ENCODE results near the gene AVPR1B. TPM values are rescaled to one million over a fixed set of nuclear protein-coding genes. Genes with fewer than 3 reads are reported as not detected.

Gene AVPR1B
- total and polyA plus RNA-seq, 4 donors: not detected

- no peak overlapping the region for H3K27ac ChIP-seq (ENCODE audit: low read depth in 1 of 2, low read length in 1 of 2)
- no peaks in the 10 kb centered on the region for H3K36me3 ChIP-seq (ENCODE audit: control insufficient read depth in 4 of 4, insufficient read depth in 4 of 4, low read length in 4 of 4)
- TF ChIP-seq CTCF (IDR thresholded peaks at IDR 0.05; ENCODE audit: control extremely low read depth, extremely low read depth): no peak
- no peaks in the 10 kb centered on the region for H3K27me3 ChIP-seq (ENCODE audit: control insufficient read depth in 3 of 3, insufficient read depth in 3 of 3, low read length in 2 of 3)
- DNase-seq (no peak), ATAC-seq (ENCODE audit: insufficient read depth, low FRiP score) (no peak)
- no peaks in the 10 kb centered on the region for H3K4me1 ChIP-seq (ENCODE audit: control insufficient read depth in 5 of 5, insufficient read depth in 5 of 5, low read length in 5 of 5)
- 41 to 48% methylated on average over 4 of the region's 4 CpGs for WGBS, 2 donors
- no peak overlapping the region for H3K9ac ChIP-seq (ENCODE audit: insufficient read depth in 1 of 2, low read length in 2 of 2)
- H3K9me3 ChIP-seq (ENCODE audit: control insufficient read depth in 4 of 4, insufficient read depth in 3 of 4, low read length in 3 of 4): no peaks in the 10 kb centered on the region
- H3K4me3 ChIP-seq: no peak overlapping the region
Observed at GRCh38 chr1:206128196-206128595, 11.0 kb upstream of the AVPR1B start.

GRCh38 chr1:206127336-206127735, 10.1 kb upstream of the AVPR1B start:
- Histone ChIP-seq H3K4me1 (ENCODE audit: control insufficient read depth in 5 of 5, insufficient read depth in 5 of 5, low read length in 5 of 5) (no peaks in the 10 kb centered on the region), H3K9ac (ENCODE audit: insufficient read depth in 1 of 2, low read length in 2 of 2) (no peak overlapping the region), H3K36me3 (ENCODE audit: control insufficient read depth in 4 of 4, insufficient read depth in 4 of 4, low read length in 4 of 4) (no peaks in the 10 kb centered on the region), H3K9me3 (ENCODE audit: control insufficient read depth in 4 of 4, insufficient read depth in 3 of 4, low read length in 3 of 4) (no peaks in the 10 kb centered on the region), H3K27me3 (ENCODE audit: control insufficient read depth in 3 of 3, insufficient read depth in 3 of 3, low read length in 2 of 3) (no peaks in the 10 kb centered on the region), H3K4me3 (no peak overlapping the region), H3K27ac (ENCODE audit: low read depth in 1 of 2, low read length in 1 of 2) (no peak overlapping the region)
- no peak for TF ChIP-seq CTCF (IDR thresholded peaks at IDR 0.05; ENCODE audit: control extremely low read depth, extremely low read depth)
- ATAC-seq (ENCODE audit: insufficient read depth, low FRiP score): no peak
- DNase-seq: no peak
- 94% methylated on average over 9 of the region's 9 CpGs for WGBS, 2 donors

- 90 to 94% methylated on average over 1 of the region's 1 CpG for WGBS, 2 donors
Observed at GRCh38 chr1:206125346-206125745, 8.2 kb upstream of the AVPR1B start.

More at GRCh38 chr1:206125346-206125745, 8.2 kb upstream of the AVPR1B start:
- Histone ChIP-seq H3K27me3 (ENCODE audit: control insufficient read depth in 3 of 3, insufficient read depth in 3 of 3, low read length in 2 of 3) (no peaks in the 10 kb centered on the region), H3K9me3 (ENCODE audit: control insufficient read depth in 4 of 4, insufficient read depth in 3 of 4, low read length in 3 of 4) (peaks cover 0 to 5% (median 2%) of the 10 kb centered on the region in 4 donors), H3K36me3 (ENCODE audit: control insufficient read depth in 4 of 4, insufficient read depth in 4 of 4, low read length in 4 of 4) (no peaks in the 10 kb centered on the region), H3K4me3 (no peak overlapping the region), H3K27ac (ENCODE audit: low read depth in 1 of 2, low read length in 1 of 2) (no peak overlapping the region), H3K9ac (ENCODE audit: insufficient read depth in 1 of 2, low read length in 2 of 2) (no peak overlapping the region), H3K4me1 (ENCODE audit: control insufficient read depth in 5 of 5, insufficient read depth in 5 of 5, low read length in 5 of 5) (no peaks in the 10 kb centered on the region)
- no peak for ATAC-seq (ENCODE audit: insufficient read depth, low FRiP score)
- DNase-seq: no peak
- no peak for TF ChIP-seq CTCF (IDR thresholded peaks at IDR 0.05; ENCODE audit: control extremely low read depth, extremely low read depth)
